Raji (cell line): ENCODE data around the gene C12orf57.

ENCODE experiments used
- POLR2A ChIP-seq: IDR thresholded peaks from 2 replicates; pipeline ENCODE4 v1.6.1; 2011; ENCODE audit warnings: low read depth, low read length, control low read depth; ENCODE audit not compliant: insufficient read depth

Gene C12orf57

DNA sequence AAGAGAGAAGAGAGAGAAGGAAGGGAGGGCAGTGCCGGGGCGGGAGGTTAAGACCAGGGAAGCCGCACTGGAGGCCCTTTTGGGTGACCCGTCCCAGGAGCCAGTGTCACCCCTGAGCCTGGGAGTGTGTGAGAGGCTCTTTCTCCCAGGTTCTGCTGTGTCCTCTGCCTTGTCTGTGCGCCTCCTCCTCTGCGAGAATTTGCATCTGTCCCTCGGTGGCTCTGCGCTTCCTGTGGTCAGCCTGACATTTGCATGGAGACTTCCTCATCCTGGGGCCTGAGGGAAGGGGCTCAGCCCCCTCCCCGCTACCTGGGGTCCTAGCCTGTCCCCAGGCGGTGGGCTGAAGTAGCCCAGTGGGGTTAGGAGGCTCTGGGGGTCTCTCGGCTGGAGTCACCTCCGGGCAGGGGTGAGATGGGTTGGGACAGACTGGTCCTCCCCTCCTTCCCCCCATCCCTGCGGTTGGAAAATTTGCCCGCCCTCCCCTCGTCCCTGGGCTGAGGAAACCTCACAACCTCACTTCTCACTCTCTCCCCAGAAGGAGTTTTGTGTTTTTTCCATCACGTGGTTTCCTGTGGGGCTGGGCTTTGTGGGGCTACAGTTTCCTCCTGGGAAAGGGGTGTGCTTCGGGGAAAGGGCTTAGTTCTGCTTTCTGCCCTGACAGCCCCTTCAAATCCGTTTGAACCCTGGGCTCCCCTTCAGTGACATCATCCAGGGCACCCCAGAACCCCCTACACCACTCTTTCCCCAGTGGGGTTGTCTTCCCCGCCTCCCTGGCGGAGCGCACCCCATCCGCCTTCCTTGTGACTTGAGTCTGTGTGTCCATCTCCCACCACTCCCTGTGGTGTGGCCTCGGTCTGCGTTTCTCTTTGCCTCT lies 9.9 kb downstream of the C12orf57 start:
- TF ChIP-seq POLR2A = peak; percentile 51

DNA sequence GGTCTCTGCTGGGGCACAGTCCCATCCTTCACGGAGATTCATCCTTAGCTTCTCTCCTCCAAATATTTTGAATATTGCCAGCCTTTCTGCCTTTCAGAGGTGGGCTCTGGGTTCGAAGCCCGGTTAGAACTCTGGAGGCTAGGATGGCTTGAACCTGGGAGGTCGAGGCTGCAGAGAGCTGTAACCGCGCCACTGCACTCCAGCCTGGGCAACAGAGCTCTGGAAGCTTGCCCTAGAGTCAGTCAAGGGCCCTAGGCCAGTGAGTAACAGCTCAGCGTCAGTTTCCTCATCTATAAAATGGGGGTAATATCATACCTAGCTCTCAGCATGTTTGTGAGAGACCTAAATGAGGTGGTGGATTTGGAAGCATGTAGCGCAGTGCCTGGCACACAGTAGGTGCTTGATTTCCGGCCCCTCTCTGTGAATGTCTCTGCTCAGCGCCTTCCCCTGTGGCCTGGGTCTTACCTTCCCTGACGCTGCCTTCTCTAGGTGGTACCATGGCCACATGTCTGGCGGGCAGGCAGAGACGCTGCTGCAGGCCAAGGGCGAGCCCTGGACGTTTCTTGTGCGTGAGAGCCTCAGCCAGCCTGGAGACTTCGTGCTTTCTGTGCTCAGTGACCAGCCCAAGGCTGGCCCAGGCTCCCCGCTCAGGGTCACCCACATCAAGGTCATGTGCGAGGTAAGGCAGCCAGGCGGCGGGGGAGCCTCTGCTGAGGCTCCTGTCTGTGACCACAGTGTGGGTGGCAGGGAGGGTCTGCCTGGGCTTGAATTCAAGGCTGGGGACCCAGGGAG lies 10.7 kb downstream of the C12orf57 start:
- TF ChIP-seq POLR2A = no peak

DNA sequence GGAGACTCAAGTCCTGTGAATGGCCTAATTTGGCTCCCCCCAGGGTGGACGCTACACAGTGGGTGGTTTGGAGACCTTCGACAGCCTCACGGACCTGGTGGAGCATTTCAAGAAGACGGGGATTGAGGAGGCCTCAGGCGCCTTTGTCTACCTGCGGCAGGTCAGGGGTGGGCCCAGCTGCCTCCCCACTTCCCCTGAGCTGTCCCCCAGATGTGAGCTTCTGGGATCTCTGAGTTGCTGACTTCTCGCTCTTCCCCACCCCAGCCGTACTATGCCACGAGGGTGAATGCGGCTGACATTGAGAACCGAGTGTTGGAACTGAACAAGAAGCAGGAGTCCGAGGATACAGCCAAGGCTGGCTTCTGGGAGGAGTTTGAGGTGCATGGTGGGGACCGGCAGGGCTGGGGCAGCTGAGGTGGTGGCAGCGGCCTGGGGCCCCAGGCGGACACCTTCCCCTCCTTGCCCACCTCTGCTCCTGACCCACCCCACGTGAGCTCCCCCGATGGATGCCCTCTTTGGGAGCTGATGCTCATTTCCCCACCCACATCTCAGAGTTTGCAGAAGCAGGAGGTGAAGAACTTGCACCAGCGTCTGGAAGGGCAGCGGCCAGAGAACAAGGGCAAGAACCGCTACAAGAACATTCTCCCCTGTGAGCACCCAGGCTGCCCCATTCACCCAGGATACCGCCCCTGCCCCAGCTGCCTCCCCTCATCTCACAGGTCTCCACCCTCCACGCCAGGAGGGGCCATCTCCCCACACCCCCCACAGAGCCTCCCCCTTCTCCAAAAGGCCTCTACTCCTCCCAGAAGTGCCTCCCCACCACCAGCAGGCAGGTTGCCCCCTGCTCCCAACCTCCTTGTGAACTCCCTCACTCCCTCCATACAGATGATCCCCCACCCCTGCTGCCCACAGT lies 11.5 kb downstream of the C12orf57 start:
- no peak for TF ChIP-seq POLR2A

DNA sequence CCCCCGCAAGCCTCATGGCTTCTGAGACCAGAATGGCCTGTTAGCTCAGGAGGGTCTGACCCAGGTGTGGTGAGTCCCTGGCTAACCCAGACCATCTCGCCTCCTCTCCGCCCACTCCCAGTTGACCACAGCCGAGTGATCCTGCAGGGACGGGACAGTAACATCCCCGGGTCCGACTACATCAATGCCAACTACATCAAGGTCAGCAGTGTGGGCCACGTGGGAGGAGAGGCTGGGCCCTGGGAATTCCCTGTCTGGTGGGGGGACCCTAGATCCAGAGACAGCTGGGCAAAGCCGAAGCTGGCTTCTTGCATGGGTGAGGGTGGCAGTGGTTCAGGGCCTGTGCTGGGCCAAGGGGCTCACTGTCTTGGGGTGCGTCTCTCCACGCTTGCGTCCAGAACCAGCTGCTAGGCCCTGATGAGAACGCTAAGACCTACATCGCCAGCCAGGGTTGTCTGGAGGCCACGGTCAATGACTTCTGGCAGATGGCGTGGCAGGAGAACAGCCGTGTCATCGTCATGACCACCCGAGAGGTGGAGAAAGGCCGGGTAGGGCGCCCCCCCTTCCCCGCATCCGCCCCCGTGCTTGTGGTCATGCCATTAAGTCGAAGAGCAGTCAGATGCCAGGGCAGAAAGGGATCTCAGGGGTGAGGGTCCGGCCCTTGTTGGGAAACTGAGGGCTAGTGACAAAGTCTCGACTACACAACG lies 12.4 kb downstream of the C12orf57 start:
- TF ChIP-seq POLR2A = no peak

DNA sequence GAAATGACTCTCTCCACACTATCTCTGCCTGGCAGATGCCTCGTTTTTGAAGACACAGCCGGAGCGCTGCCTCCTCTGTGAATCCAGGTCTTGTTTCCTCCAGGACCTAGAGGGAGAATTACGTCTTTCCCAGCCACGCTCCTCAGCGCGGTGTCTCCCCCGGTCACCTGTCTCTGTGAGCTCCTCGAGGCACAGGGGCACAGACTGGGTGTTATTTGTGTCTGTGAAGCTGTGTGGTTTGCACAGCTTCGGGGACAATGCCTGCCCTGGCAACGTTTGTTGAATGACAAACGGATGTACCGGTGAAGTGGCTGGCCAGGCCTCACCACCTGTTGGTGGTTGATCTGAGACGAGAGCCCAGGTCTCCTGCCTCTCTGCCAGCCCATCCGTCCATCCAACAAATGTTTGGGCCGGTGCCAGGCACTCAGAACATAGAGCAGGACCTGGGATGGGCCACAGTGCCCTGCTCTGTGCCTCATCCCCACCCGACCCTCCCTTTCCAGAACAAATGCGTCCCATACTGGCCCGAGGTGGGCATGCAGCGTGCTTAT lies 13.4 kb downstream of the C12orf57 start:
- no peak for TF ChIP-seq POLR2A

DNA sequence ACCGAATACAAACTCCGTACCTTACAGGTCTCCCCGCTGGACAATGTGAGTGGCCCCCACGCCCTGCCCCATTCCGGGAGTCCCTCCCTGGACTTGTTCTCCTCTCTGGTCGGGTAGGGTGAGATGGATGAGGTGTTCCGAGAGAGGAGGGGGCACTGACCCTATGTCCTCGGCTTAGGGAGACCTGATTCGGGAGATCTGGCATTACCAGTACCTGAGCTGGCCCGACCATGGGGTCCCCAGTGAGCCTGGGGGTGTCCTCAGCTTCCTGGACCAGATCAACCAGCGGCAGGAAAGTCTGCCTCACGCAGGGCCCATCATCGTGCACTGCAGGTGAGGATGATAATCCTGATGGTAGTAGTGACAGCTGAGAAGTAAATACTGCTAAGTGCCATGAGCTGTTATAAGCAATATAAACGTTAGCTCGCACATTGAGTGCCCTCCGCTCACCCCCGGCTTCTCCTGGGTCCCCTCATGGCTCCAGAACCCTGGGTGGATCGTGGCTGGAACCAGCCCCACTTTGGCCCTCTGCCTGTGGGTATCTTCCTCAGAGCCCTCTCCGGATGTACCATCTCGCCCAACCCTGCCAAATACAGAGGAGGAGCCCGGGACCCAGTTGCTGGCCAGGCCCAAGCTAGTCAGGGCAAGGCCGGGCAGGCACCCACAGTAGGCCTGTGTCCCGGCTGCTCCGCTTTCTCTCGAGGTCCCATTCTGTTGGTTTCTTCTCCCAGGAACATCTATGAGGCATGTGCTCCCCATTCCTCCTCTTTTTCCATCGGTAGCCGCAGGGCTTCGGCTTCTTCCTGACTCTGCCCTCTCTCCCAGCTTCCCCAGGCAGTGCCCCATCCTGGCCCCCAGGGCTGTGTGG lies 14.2 kb downstream of the C12orf57 start:
- TF ChIP-seq POLR2A = no peak

DNA sequence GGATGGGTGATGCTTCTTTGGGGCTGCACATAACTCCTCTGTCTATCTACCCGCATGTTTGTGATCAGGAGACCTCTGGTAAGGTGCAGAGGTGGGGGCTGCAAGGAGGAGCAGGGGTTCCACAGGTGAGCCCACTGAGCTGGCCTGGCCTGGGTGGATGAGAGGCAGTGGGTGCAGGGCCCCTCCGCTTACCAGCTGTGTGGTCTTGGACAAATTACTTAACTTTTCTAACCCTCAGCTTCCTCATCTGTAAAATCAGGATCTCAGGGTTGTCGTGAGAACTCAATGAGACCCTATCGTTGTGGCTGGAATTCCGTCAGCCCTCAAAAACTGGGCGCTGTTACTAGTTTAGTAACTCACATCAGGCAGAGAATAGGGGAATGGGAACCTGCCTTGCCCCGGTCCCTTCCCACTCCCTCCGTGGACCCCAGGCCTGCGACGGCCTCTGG lies 14.8 kb downstream of the C12orf57 start:
- no peak for TF ChIP-seq POLR2A

DNA sequence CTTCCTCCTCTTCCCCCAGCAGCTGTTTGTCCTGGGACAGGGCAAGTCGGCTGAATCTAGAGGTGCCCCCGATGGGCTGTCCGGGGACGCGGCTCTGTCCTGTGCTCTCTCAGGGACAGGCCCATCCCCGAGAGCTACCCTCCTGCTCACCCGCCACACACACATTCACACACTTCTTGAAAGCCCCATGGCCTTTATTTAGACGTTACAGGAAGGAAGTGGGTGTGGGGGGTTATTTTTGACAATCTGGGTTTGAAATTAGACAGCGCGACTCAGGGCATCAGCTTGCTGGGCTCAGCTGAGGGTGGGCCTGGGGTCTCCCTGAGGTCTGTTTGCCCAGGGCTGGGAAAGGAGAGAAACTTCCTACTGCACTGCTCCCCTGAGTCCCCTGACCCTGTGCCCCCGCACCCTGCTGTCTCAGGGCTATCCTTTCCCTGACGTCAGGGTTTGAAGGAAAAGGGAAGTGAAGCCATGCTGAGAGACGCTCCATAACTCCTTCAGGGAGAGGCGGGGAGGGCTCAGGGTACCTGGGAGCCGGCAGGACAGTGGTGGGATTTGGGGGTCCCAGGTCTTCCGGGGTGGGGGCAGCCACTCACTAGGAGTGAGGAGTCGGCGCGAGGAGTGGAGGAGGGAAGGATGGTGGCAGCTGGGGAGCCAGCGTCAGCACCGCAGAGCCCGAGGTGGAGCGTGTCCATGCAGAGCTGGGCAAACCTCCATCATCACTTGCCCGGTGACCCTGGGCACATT lies 15.4 kb downstream of the C12orf57 start:
- TF ChIP-seq POLR2A = no peak

DNA sequence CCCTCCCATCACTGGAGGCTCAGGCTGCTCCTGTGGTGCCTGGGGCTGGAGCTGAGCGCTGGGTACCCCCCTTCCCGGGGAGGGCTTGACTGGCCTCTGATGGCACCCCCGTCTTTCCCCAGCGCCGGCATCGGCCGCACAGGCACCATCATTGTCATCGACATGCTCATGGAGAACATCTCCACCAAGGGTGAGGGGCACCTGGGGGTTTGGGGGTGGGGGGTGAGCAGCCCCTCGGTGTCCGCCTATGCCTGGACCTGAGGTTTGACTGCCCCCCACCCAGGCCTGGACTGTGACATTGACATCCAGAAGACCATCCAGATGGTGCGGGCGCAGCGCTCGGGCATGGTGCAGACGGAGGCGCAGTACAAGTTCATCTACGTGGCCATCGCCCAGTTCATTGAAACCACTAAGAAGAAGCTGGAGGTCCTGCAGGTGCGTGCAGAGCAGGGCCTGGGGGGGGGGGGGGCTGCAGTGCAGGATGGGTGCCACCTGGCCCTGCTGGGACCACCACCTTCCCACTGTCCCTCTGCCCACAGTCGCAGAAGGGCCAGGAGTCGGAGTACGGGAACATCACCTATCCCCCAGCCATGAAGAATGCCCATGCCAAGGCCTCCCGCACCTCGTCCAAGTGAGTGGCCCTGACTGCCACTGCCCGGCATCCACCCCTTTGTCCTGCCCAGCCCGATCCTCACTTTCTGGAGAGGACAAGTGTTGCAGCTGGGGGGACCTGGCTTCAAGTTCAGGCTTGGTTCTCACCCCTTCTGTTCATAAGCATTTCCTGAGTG lies 16.2 kb downstream of the C12orf57 start:
- no peak for TF ChIP-seq POLR2A

DNA sequence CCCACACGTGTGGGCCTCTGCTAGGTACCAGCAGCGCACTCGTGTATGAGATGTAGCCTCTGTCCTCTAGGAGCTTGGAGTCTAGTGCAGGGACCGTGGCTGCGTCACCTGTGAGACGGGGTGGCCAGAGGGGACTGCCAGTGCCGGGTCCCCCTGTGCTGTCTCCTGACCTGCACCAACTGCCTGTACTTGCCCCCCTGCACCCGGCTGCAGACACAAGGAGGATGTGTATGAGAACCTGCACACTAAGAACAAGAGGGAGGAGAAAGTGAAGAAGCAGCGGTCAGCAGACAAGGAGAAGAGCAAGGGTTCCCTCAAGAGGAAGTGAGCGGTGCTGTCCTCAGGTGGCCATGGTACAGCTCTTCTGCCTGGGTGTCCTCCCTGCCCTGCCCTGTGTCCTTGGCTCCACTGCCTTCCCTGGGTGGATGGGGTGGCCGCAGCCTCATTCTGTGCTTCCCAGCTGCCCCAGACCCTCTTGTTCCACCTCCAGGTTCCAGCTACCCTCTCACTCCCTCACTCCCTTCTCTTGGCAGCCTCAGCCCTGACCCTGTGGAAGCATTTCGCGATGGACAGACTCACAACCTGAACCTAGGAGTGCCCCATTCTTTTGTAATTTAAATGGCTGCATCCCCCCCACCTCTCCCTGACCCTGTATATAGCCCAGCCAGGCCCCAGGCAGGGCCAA lies 16.9 kb downstream of the C12orf57 start:
- 0 out of 2 replicates have a peak, but pooled peaks have one; percentile 35 for TF ChIP-seq POLR2A

DNA sequence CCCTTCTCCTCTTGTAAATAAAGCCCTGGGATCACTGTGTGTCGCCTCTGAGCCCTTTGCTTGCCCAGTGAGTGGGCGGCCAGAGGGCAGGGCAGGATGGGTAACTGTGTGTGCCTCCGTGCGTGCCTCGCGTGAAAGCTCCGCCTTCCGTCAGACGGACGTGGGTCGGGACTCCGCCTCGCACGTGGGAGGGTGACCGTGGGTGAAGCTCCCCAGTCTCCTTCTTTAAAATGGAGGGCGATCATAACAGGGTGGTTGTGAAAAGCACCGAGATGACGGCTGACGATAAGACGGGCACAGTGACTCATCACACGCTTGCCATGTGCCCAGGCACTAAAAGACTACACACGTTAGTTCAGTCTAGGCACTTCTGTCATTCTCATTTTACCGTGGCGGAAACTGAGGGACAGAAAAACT lies 17.5 kb downstream of the C12orf57 start:
- no peak for TF ChIP-seq POLR2A
